ENCODE measurements around the gene ADAM11. TPM values are rescaled to one million over a fixed set of nuclear protein-coding genes. Genes with fewer than 3 reads are reported as not detected.
A peak's percentile ranks its signal among the peaks of the same experiment; 100 is the strongest.
"Not testable (repeated sequence)": the region's sequence is repeated elsewhere in the genome, so short reads cannot be mapped to it uniquely, and the experiment has no call there.

The ADAM11 gene
- polyA plus RNA-seq, 2 of the 4 experiments (the other 2 are of a cell fraction): 0.75 to 2.1 TPM

GRCh38 chr17:44745301-44745700, 13.5 kb upstream of the ADAM11 start:
- H3K4me2 ChIP-seq: no peak overlapping the region

GRCh38 chr17:44745738-44746137, 13.1 kb upstream of the ADAM11 start:
- H3K27ac ChIP-seq; H3K4me1 ChIP-seq; H3K4me3 ChIP-seq; ATAC-seq; DNase-seq (ENCODE audit: low read depth in 1 of 2, low spot score in 1 of 2); H3K4me2 ChIP-seq; FAIRE-seq; H3K9me3 ChIP-seq: not testable (repeated sequence)
- ChIA-PET POLR2A (interaction anchor here (0.7 kb wide), 1 partner anchor 90 kb away, joined by 3 read pairs; no protein-coding TSS in a partner anchor), CTCF (interaction anchor here (1.0 kb wide), 1 partner anchor 8 kb away, joined by 3 read pairs; no protein-coding TSS in a partner anchor)
- WGBS (ENCODE audit: missing lambda C conversion rate): 89% methylated on average over 5 of the region's 5 CpGs

More at GRCh38 chr17:44745301-44745700, 13.5 kb upstream of the ADAM11 start:
- 86% methylated on average over 1 of the region's 1 CpG for WGBS (ENCODE audit: missing lambda C conversion rate)
- FAIRE-seq: no peak
- no peak overlapping the region for H3K4me3 ChIP-seq
- H3K4me1 ChIP-seq: no peaks in the 10 kb centered on the region
- no peak for ATAC-seq
- POLR2A ChIA-PET: interaction anchor here (0.7 kb wide), 1 partner anchor 90 kb away, joined by 3 read pairs; no protein-coding TSS in a partner anchor
- TF ChIP-seq HDAC2 (IDR thresholded peaks at IDR 0.05) (no peak), ESRRA (IDR thresholded peaks at IDR 0.05; ENCODE audit: borderline replicate concordance, low read length) (no peak), EHMT2 (IDR thresholded peaks at IDR 0.05; ENCODE audit: low read depth) (no peak), HOXA7 (CRISPR knock-in tag; IDR thresholded peaks at IDR 0.05) (no peak), ATOH8 (CRISPR knock-in tag; IDR thresholded peaks at IDR 0.05; ENCODE audit: low read depth) (no peak), RNF2 (IDR thresholded peaks at IDR 0.05; ENCODE audit: borderline replicate concordance, low read depth) (no peak), USF2 (IDR thresholded peaks at IDR 0.05) (no peak), NR3C1 (IDR thresholded peaks at IDR 0.05) (no peak), NPAS2 (CRISPR knock-in tag; IDR thresholded peaks at IDR 0.05; ENCODE audit: borderline replicate concordance) (no peak)
- no peak for DNase-seq (ENCODE audit: low read depth in 1 of 2, low spot score in 1 of 2)
- no peak overlapping the region for H3K27ac ChIP-seq
- no peaks in the 10 kb centered on the region for H3K9me3 ChIP-seq
- CTCF ChIA-PET: interaction anchor here (1.0 to 1.2 kb wide), 2 partner anchors 8 to 222 kb away, joined by 3 read pairs; no protein-coding TSS in a partner anchor

DNA sequence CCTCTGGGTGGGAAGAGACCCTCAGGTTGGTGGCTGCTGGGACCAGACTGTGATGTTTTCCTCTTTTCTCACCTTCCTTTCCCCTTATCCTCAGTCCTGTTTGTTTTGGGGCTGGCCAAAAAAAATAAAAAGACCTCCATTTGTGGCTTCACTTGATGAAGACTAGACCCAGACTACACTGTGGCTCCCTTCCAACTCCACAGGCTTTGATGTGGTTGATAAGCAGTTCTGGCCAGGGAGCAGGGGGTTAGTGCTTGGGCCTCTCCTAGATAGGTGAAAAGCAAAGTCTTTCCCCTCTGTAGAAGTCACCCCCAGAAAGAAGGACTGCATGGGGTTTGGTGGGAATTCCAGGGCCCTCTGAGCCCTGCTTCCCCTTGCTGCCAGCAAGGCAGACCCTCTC, 11.2 kb upstream of the ADAM11 start:
- H3K4me3 ChIP-seq: no peak overlapping the region
- DNase-seq (ENCODE audit: low read depth in 1 of 2, low spot score in 1 of 2): no peak
- POLR2A ChIA-PET: no interaction called here
- no peaks in the 10 kb centered on the region for H3K4me1 ChIP-seq
- H3K9me3 ChIP-seq: no peaks in the 10 kb centered on the region
- H3K27ac ChIP-seq: no peak overlapping the region
- TF ChIP-seq, protein P1, sequence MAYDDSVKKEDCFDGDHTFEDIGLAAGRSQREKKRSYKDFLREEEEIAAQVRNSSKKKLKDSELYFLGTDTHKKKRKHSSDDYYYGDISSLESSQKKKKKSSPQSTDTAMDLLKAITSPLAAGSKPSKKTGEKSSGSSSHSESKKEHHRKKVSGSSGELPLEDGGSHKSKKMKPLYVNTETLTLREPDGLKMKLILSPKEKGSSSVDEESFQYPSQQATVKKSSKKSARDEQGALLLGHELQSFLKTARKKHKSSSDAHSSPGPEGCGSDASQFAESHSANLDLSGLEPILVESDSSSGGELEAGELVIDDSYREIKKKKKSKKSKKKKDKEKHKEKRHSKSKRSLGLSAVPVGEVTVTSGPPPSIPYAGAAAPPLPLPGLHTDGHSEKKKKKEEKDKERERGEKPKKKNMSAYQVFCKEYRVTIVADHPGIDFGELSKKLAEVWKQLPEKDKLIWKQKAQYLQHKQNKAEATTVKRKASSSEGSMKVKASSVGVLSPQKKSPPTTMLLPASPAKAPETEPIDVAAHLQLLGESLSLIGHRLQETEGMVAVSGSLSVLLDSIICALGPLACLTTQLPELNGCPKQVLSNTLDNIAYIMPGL (CRISPR knock-in tag; IDR thresholded peaks at IDR 0.05; ENCODE audit: borderline replicate concordance): no peak
- no peak for TF ChIP-seq NFE2L2 (conservative IDR thresholded peaks at IDR 0.05; ENCODE audit: low read length)
- TF ChIP-seq HDAC2 (IDR thresholded peaks at IDR 0.05): no peak
- no peak for ATAC-seq
- no peak overlapping the region for H3K4me2 ChIP-seq
- CTCF ChIA-PET: interaction anchor here (1.1 to 4.2 kb wide), 9 partner anchors 10 to 349 kb away, joined by 3 to 17 read pairs (median 6); no protein-coding TSS in a partner anchor
- no peak for FAIRE-seq

DNA sequence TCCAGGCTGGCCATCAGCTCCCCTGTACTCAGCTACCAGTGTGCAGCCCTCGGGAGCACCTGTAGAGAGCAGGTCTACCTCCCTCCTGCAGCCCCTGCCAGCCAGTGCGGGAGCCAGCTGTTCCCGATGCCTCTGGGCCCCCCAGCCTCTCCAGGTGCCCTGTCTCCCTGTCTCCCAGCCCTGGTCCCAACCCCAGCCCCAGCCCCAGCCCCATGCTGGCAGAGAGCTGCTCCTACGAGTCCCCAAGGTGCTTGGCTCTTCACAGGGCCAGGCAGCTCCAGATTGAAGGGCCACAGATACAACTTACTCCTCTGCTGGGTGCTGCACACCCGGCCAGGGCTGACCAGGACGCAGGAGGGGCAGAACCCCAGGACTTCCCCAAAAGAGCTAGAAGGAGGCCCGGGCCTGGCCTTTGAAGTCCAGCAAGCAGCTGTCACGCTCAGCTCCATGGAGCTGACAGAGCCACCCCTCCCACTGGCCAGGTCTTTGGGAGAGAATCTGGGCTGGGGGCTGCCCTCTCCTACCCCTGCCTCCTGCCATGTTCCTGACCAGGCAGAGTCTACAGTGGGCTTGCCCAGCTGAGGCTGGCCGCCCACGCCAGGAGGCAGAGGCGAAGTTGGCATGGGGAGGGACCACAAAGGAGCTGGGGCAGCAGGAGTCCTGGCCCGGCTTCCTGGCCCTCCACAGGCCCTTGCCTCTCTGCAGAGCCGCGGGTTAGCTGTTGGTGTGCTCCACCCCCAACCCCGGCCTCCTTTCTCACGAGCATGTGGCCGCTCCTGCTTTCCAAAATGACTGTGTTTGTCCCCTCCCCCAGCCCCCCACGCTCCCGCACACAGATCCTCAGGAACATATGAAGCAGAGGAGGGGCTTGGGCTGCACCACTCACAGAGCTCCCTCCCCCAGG, 9.5 kb upstream of the ADAM11 start:
- no peaks in the 10 kb centered on the region for H3K9me3 ChIP-seq
- CTCF ChIA-PET: interaction anchor here (0.7 to 4.2 kb wide), 10 partner anchors 12 to 216 kb away, joined by 3 to 17 read pairs (median 6); no protein-coding TSS in a partner anchor
- H3K27ac ChIP-seq: no peak overlapping the region
- H3K4me3 ChIP-seq: no peak overlapping the region
- FAIRE-seq: no peak
- no peaks in the 10 kb centered on the region for H3K4me1 ChIP-seq
- no peak for DNase-seq (ENCODE audit: low read depth in 1 of 2, low spot score in 1 of 2)
- WGBS (ENCODE audit: missing lambda C conversion rate): 85% methylated on average over 19 of the region's 19 CpGs
- H3K4me2 ChIP-seq: no peak overlapping the region
- POLR2A ChIA-PET: interaction anchor here (0.5 kb wide), 1 partner anchor 122 kb away, joined by 3 read pairs; no protein-coding TSS in a partner anchor
- ATAC-seq: peak in 1 of 2 experiments; percentile 14; a peak in 2 of 6 replicates
- no peak for TF ChIP-seq CTCF (IDR thresholded peaks at IDR 0.05)
- no peak for TF ChIP-seq MAZ (IDR thresholded peaks at IDR 0.05; ENCODE audit: borderline replicate concordance, low read depth, low read length)
- no peak for TF ChIP-seq HOXA7 (CRISPR knock-in tag; IDR thresholded peaks at IDR 0.05)
- no peak for TF ChIP-seq GATA3 (IDR thresholded peaks at IDR 0.05; ENCODE audit: borderline replicate concordance)
- no peak for TF ChIP-seq HEYL (CRISPR knock-in tag; IDR thresholded peaks at IDR 0.05)
- TF ChIP-seq KDM1A (IDR thresholded peaks at IDR 0.05; ENCODE audit: low read depth): no peak
- no peak for TF ChIP-seq TP53 (CRISPR knock-in tag; IDR thresholded peaks at IDR 0.05)
- no peak for TF ChIP-seq FOXS1 (CRISPR knock-in tag; IDR thresholded peaks at IDR 0.05)
- no peak for TF ChIP-seq RARB (CRISPR knock-in tag; IDR thresholded peaks at IDR 0.05)

Measured in A549 (cell line).